Colonic mucosa (tissue), 4 donors: Measurements from ENCODE around the gene ISM1. TPM values are rescaled to one million over a fixed set of nuclear protein-coding genes. Genes with fewer than 3 reads are reported as not detected.

Experiments
- DNase-seq: peaks from one replicate; pipeline ENCODE4 v3.0.0-alpha.2; 2020
- H3K27ac ChIP-seq: fragments of 200-600 bp; one replicate; pipeline ENCODE4 v1.8.0; 2021
- H3K27me3 ChIP-seq: fragments of 200-600 bp; one replicate; pipeline ENCODE4 v1.8.0; 2021
- H3K36me3 ChIP-seq: fragments of 200-600 bp; one replicate; pipeline ENCODE4 v1.8.0; 2021
- H3K4me1 ChIP-seq: fragments of 200-600 bp; one replicate; pipeline ENCODE4 v1.8.0; 2021; ENCODE audit warnings: mild to moderate bottlenecking
- H3K4me3 ChIP-seq: fragments of 200-600 bp; one replicate; pipeline ENCODE4 v1.8.0; 2021
- H3K9ac ChIP-seq, 2 donors: one replicate each; pipeline ENCODE4 v1.7.0; 2013; ENCODE audit warnings: control low read depth in 2 of 2, low read depth in 2 of 2, low read length in 2 of 2
- H3K9me3 ChIP-seq: fragments of 200-600 bp; one replicate; pipeline ENCODE4 v1.8.0; 2021
- intact Hi-C: fragments of 100-400 bp; cut with DNase I; formaldehyde crosslinking; loops from one replicate; pipeline ENCODE4 v1.14.1; 2022
- total RNA-seq, 2 donors: library from RNA; stranded (reverse); fragmentation: NEBNext Ultra II Directional in 1 of 2; extraction: Animal tissue kit (Norgen Biotek cat#: 25700) in 1 of 2; gene quantifications; one replicate each; pipeline ENCODE4 v1.2.1, GENCODE V29; 2021
- TF ChIP-seq, protein P1 (sequence below): fragments of 200-600 bp; IDR thresholded peaks from one replicate; pipeline ENCODE4 v1.8.0; 2022; ENCODE audit warnings: antibody characterized with exemption, mild to moderate bottlenecking
- donor health status: healthy.
- donor health status: DM: no; HTN: no; CAD: no.
- donor health status: DM: no; HTN: no; CAD: no.

Gene ISM1
- total RNA-seq, 2 donors from 2014 or later: 0.42 TPM; not detected in 1

DNA sequence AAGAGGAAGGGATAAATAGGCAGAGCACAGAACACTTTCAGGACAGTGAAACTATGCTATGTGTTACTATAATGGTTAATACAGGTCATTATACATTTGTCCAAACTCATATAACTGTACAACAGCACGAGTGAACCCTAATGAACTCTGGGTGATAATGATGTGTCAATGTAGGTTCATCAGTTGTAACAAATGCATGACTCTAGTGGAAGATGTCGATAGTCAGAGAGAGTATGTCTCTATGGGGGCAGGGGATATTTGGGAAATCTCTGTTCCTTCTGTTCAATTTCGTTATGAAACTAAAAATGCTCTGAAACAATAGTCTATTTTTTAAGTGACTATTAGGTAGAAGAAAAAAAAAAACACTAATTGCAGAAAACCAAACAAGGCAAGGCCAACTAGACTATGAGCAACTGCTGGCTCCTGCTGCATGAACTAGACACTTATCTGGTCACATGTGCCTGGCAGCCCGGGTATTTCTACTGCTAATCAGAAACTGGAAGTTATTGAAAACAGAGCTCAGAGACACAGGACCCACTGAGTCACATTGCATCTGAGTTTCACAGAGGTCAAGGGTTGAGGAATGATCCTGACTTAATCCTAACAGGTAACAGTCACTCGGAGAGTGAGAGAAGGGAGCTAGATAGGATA lies 97.9 kb downstream of the ISM1 start:
- intact Hi-C loops: no loop called here
- TF ChIP-seq, protein P1, sequence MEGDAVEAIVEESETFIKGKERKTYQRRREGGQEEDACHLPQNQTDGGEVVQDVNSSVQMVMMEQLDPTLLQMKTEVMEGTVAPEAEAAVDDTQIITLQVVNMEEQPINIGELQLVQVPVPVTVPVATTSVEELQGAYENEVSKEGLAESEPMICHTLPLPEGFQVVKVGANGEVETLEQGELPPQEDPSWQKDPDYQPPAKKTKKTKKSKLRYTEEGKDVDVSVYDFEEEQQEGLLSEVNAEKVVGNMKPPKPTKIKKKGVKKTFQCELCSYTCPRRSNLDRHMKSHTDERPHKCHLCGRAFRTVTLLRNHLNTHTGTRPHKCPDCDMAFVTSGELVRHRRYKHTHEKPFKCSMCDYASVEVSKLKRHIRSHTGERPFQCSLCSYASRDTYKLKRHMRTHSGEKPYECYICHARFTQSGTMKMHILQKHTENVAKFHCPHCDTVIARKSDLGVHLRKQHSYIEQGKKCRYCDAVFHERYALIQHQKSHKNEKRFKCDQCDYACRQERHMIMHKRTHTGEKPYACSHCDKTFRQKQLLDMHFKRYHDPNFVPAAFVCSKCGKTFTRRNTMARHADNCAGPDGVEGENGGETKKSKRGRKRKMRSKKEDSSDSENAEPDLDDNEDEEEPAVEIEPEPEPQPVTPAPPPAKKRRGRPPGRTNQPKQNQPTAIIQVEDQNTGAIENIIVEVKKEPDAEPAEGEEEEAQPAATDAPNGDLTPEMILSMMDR: no peak

DNA sequence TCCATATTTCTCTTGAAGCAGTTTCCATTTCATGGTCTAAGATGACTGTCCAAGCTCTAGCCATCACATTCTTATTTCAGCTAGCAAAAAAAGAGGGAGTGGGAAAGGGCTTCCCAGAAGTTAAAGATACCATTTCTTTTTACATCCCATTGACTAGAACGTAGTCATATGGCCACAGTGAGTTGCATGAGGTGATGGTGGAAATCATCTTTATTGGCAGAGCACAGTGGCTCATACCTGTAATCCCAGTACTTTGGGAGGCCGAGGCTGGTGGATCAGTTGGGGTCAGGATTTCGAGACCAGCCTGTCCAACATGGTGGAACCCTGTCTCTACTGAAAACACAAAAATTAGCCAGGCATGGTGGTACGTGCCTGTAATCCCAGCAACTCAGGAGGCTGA lies 99.6 kb downstream of the ISM1 start:
- DNase-seq: no peak
- Histone ChIP-seq H3K27me3 (no peaks in the 10 kb centered on the region), H3K4me3 (no peak overlapping the region), H3K27ac (no peak overlapping the region), H3K4me1 (no peaks in the 10 kb centered on the region), H3K9ac (no peak overlapping the region), H3K36me3 (no peaks in the 10 kb centered on the region), H3K9me3 (no peaks in the 10 kb centered on the region)
- TF ChIP-seq, protein P1: no peak
- intact Hi-C loops: no loop called here

More for the DNA sequence above, 97.9 kb downstream of the ISM1 start:
- DNase-seq: no peak
- Histone ChIP-seq H3K4me3 (no peak overlapping the region), H3K27ac (no peak overlapping the region), H3K9me3 (no peaks in the 10 kb centered on the region), H3K4me1 (no peaks in the 10 kb centered on the region), H3K27me3 (no peaks in the 10 kb centered on the region), H3K36me3 (no peaks in the 10 kb centered on the region), H3K9ac (no peak overlapping the region)

DNA sequence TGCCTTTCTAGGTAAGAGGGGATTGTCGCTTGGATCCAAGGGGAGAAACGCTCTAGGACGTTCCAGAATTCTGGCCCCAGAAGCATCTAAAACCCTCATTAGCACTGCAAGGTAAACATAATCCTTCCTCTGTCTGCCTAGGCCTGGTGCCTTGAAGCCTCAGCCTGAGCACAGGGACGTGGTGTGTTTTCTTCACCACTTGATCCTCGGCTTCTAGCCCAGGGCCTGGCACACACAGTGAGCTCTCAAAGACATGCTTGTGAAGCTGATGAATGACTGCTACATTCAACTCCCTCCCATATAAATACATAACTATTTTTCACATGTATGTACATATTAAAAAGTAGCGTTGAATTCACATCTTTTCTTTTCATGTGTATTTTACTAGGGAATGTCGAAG lies 100.3 kb downstream of the ISM1 start:
- intact Hi-C loops: no loop called here
- no peak for DNase-seq
- H3K4me3 ChIP-seq: no peak overlapping the region
- H3K9me3 ChIP-seq: no peaks in the 10 kb centered on the region
- no peaks in the 10 kb centered on the region for H3K27me3 ChIP-seq
- TF ChIP-seq, protein P1: no peak
- H3K36me3 ChIP-seq: no peaks in the 10 kb centered on the region
- no peak overlapping the region for H3K27ac ChIP-seq
- H3K4me1 ChIP-seq: no peaks in the 10 kb centered on the region
- H3K9ac ChIP-seq: no peak overlapping the region

DNA sequence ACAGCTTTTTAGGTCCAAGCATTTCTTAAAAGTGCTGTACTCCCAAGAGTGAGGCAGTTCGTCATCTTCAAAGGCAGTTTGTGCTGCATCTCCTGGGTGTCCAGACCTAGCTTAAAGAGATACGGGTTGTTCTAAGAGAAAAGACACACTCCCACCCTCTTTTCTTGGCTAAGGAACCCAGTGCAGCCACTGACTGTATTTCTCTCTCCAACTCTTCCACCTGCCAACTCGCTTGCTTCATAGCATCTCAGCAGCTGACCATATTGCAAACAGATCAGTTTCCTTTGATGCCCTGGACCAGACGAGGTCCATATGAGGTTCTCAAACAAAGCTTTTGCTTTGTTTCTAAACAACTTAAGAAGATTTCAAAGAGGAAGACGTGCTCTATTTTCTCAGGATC lies 101.1 kb downstream of the ISM1 start:
- no peak overlapping the region for H3K9ac ChIP-seq
- TF ChIP-seq, protein P1: no peak
- H3K4me1 ChIP-seq: no peaks in the 10 kb centered on the region
- no peak overlapping the region for H3K27ac ChIP-seq
- H3K27me3 ChIP-seq: no peaks in the 10 kb centered on the region
- no peak overlapping the region for H3K4me3 ChIP-seq
- DNase-seq: no peak
- H3K36me3 ChIP-seq: no peaks in the 10 kb centered on the region
- H3K9me3 ChIP-seq: no peaks in the 10 kb centered on the region
- intact Hi-C loops: no loop called here

DNA sequence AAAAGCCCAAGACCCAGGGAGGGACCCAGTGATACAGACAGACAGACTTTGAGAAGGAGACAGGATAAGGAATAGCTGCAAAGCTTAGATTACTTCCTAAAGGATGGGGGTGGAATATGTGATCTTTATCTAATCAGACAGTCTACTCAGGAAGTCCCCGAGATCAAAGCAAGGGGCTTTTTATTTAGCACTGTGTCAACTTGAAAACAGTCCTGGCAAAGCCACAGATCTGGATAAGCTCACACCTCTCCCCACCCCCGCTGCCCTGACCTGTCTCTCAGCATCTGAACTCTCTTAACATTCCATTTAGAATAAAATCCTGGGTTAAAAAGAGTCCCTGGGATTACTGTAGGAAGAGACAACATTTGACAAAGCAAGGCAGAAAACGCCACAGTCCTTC lies 101.5 kb downstream of the ISM1 start:
- Histone ChIP-seq H3K9ac (no peak overlapping the region), H3K27me3 (no peaks in the 10 kb centered on the region), H3K4me1 (no peaks in the 10 kb centered on the region), H3K9me3 (no peaks in the 10 kb centered on the region), H3K4me3 (no peak overlapping the region), H3K36me3 (no peaks in the 10 kb centered on the region), H3K27ac (no peak overlapping the region)
- DNase-seq: no peak
- TF ChIP-seq, protein P1: no peak
- intact Hi-C loops: no loop called here
